HG02938 (cell line): Measurements from ENCODE around the gene CLEC4G.

ENCODE experiments used
- ATAC-seq: cut with Tn5 transposase; IDR thresholded peaks from one replicate; pipeline ENCODE4 v1.9.1; 2021; ENCODE audit warnings: mild to moderate bottlenecking, moderate library complexity; ENCODE audit not compliant: unreplicated experiment

The CLEC4G gene

GRCh38 chr19:7729831-7730285 lies 2.1 kb downstream of the CLEC4G start:
- no peak for ATAC-seq

GRCh38 chr19:7729211-7729610 lies 2.7 kb downstream of the CLEC4G start:
- no peak for ATAC-seq

DNA sequence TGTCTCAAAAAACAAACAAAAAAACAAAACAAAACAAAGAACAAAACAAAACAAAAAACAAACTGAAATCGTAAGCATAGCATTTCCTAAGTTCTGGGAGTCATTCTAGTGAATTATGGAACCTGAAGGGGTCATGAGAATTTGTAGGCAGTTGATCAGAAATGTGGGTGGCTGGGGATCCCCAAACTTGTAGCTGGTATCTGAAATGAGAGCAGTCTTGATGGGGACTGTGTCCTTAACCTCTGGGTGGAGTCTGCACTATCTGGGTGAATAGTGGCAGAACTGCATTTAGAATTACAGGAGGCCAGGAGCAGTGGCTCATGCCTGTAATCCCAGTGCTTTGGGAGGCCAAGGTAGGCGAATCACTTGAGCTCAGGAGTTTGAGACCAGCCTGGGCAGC lies 6.1 kb downstream of the CLEC4G start:
- no peak for ATAC-seq

- ATAC-seq, result no peak
These were observed 9.7 kb downstream of the CLEC4G start for GRCh38 chr19:7722231-7722651.

GRCh38 chr19:7720351-7720750 lies 11.6 kb downstream of the CLEC4G start:
- no peak for ATAC-seq

GRCh38 chr19:7718668-7719067 lies 13.2 kb downstream of the CLEC4G start:
- ATAC-seq, result no peak

DNA sequence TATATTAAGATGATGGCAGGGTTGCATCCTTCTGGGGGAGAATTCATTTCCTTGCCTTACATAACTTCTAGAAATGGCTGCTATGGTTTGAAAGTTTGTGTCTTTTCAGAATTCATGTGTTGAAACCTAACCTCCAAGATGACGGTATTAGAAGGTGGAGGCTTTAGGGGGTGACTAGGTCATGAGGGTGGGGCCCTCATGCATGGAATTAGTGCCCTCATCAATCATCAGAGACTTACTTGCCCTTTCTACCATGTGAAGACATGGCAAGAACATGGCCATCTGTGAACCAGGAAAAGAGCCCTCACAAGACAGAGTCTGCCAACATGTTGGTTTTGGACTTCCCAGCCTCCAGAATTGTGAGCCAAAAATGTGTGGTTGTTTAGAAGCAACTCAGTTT lies 15.1 kb downstream of the CLEC4G start:
- no peak for ATAC-seq

DNA sequence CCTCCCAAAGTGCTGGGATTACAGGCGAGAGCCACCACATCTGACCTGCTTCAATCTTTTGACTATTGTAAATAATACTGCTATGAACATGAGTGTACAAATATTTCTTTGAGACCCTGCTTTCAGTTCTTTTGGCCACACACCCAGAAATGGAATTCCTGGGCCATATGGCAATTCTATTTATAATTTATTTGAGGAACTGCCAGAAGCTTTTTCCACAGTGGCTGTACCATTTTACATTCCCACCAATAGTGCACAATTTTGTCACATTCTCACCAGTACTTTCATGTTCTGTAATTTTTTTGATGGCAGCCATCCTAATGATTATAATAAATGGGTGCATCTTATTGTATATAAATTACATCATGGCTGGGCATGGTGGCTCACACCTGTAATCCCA lies 16.2 kb downstream of the CLEC4G start:
- no peak for ATAC-seq

DNA sequence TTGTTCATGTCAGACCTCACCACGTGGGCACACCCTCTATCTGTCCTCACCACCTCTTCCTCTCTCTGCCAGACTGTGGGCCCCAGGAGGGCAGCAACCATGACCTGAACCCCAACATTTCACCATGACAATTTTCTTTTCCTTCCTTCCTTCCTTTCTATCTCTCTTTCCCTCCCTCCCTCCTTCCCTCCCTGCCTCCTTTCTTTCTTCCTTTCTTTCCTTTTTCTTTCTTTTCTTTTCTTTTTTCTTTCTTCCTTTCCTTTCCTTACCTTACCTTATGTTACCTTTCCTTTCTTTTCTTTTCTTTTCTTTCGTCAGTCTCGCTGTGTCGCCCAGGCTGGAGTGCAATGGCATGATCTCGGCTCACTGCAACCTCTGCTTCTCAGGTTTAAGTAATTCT lies 21.3 kb downstream of the CLEC4G start:
- no peak for ATAC-seq

GRCh38 chr19:7709932-7710460 lies 21.9 kb downstream of the CLEC4G start:
- ATAC-seq, result no peak

DNA sequence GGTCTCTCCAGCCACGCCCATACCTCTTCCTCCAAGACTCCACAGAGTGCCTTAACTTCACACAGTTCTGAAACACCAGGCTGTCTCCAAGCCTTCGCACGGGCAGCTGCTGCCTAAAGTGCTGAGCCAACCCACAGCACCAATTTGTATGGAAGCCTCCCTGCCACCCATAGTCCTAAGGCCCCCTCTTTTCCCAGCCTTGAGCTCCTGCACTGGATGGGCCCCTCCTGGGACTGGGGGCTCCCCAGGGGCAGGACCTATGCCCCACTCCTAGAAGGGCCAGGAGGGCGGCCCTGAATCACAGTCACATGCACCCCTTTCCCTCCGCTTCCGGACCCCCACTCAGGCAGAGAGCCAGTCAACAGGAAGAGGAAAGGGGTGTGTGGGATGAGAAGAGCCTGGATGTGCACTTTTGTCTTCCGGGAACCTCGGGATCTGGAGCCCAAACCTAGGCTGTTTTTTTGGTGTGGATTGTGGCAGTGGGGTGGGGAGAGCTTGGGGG lies 24.9 kb downstream of the CLEC4G start:
- no peak for ATAC-seq

DNA sequence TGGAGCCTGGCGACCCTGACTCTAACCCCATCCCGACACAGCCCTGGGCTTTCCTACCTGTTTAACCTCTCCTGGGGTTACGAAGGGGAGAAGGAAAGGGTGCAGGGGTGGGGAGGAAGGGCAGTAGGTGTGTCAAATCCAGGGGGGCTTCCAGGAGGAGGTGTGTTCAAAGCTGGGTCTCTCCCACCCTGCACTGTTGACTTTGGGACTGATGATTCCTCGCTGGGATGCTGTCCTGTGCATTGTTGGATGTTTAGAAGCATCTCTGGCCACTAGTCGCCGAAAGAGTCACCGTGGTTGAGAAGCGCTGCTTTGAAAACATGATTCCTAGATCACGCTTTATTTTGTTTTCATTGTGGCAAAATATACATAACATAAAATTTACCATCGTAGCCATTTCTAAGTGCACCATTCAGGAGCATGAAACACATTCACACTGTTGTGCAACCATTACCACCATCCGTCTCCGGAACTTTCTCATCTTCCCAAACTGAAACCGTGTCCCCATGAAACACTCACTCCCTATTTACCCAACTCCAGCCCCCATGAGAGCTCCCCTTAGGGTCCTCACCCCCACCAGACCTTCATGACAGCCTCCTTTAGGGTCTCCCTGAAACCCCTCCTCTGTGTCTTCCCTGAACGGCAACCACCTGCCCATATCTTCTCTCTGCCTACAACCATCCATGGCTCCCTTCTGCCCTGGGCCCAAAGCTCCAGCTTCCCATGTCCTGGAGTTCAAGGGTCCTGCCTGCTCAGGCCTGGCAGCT lies 25.5 kb downstream of the CLEC4G start:
- ATAC-seq, result no peak

DNA sequence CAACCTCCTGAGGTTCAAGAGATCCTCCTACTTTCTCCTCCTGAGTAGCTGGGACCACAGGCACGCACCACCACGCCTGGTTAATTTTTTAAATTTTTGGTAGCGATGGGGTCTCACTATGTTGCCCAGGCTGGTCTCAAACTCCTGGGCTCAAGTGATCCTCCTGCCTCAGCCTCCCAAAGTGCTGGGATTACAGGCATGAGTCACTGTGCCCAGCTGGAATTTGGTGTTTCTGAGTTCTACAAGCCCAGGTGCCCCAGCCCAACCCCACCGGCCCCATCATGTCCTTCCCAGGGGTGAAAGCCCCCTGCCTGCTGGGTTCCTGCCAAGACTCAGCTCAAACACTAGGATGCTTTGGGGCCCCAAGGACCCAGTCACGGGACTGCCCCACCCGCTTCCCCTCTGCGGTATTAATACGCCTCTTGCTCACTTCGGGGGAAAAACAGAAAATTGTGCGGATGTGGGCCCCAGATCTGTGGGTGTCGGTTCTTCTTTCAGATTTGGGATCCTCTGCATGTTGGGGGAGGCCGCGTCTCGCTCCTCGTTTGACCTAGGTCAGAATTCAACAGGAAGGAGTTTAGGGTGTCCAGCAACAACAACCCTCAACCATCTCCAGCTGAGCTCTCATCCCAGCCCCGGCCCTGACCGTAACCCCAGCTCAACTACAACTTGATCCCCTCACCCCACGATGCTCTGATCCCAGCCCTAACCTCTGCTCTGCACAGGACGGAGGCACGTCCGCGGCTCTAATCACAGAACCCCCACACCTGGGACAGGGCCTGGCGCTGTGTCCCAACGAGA lies 26.3 kb downstream of the CLEC4G start:
- ATAC-seq, result no peak

DNA sequence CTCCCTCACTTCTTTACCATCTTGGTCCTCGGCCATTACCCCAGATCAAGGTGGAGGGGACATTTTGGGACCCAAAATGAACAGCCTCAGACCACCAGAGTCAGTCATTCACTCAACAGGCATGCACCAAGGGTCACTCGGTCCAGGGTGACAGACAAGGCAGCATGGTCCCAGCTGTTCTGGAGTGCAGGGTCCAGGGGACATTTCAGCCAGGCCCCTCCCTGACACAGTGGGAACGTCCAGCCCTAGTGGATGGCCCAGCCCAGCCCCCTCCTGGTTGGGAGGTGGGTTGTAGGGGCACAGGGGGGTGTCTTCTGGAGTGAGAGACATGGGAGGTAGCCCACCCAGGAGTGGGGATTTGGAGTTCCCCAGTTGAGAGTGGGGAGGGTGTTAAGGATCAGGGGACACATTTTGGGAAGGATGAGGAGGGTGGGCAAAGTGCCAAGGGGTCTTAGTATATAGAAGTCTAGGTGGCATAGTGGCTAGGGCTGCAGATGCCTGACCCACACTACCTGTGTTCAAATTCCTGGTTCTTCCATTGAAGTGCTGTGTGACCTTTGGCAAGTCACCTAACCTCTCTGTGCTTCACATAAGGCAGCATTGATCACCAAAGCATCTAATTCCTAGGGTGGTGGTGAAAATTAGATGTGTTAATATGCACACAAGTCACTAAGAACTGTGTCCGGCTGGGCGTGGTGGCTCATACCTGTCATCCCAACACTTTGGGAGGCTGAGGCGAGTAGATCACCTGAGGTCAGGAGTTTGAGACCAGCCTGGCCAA lies 27.4 kb downstream of the CLEC4G start:
- no peak for ATAC-seq

GRCh38 chr19:7703332-7703731 lies 28.6 kb downstream of the CLEC4G start:
- no peak for ATAC-seq

DNA sequence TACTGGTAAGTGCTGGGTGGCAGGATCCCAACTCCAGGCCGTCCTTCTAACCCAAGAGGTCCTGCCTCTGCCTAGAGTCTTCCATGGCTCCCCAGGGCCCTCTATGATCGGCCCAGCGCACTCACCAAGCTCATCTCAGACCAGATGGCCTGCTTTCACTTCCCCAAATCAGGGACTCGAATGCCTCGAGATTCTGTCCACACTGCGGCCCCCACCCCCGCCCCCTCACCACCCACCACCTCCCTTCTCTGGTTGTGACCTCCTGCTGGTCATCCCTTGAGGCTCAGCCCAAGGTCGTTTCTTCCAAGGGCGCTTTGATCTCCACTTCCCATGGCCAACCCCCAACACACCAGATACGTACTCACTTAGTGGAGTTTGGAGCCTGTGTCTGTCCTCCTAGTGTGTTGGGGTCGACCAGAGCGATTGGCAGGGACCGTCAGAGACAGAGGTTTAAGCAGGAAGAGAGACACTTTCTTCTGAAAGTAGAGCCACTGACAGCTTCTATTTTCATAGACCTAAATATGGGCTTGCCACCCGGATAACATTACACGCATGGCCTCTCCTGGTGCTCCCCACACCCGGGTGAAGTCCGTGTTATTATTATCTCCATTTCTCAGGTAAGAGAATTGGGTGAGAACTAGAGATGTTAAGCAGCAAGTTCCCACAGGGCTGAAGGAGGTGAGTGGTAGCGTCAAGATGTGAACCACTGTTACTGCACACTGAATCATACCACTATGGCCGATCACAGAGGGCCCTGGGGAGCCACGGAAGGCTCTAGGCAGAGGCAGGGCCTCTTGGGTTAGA lies 30.1 kb downstream of the CLEC4G start, which contains the start of gene FCER2:
TSS of gene FCER2 (minus strand) at position 478 of the 804 bp plus-strand sequence. CDS start 2,371 bp downstream, outside the sequence.
- peak; percentile 67 for ATAC-seq

DNA sequence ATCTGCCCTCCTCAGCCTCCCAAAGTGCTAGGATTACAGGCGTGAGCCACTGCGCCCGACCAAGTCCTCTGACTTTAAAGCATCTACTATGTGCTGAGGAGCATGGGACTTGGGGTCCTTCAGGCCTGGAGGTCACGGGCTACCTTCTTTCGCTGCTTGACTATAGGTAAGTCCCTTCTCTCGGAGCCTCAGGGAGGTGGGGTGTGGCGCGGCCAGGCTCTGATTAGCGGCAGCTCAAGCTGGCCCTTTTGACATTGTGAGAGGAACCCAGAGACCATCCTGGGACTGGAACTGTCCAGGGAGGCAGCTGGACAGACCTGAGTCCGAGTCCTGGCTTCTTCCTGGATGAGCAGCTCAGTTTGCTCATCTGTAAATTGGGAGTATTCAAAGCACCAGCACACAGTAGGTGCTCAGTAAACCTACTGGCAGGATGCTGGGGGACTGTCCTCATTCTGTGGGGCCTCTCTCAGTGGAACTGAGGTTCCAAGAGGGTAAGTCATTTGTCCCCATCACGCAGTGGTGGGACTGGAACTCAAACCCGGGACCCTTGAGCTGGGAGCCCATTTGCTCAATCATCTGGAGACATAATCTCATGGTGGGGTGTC lies 30.8 kb downstream of the CLEC4G start:
- no peak for ATAC-seq

DNA sequence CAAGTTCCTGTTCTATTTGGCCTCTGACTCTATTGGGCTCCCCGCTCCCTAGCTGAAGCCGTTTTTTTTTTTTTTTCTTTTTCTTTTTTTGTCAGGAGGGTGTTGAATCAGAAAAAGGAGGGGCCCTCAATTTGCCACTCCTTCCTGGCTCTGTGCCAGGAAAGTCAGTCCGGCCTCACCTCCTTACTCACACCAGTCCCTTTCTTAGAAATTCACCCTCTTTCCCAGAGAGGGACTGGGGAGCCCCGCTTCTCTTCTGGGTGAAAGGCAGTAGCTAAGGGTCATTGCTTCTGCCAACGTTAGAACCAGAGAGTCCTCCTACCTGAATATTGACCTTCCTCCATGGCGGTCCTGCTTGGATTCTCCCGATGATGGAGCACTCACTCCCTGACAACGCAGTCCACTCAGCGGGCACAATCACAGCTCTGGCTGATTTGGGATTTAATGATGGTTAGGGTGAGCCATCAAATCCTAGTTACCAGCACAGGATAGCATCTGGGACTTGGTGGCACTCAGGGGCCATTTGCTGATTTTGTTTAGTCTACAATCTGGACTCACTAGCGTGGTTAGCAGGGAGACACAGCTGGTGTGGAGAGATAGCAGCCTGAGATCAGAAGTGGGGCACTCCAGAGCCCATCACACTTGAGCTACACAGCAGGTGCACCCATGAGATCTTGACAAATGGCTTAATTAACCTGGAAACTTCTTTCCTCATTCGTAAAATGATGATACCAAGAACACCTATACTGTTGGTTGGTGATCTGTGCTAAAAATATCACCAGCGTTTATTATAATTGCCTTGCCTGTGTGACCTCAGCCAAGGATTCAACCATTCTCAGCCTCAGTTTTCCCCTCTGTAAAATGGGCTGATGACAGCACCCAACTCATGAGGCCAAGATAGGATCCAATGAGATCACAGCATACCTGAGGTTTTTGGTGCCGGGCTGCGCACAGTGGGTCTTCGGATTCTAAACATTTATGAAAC lies 32.2 kb downstream of the CLEC4G start:
- ATAC-seq, result no peak
